ENCODE results near the gene PHGDH. TPM values are rescaled to one million over a fixed set of nuclear protein-coding genes. Genes with fewer than 3 reads are reported as not detected.

PHGDH gene
- total RNA-seq, 1 experiment from 2014 or later, result 499 TPM

- Histone ChIP-seq H3K4me1 (ENCODE audit: insufficient read depth, low read length, poor library complexity, severe bottlenecking) (no peaks in the 10 kb centered on the region), H3K27me3 (replicated peaks; ENCODE audit: insufficient read depth, low read depth, low read length, poor library complexity) (no peaks in the 10 kb centered on the region), H3K4me3 (ENCODE audit: low read depth, low read length, poor library complexity, severe bottlenecking) (no peak overlapping the region), H3K27ac (ENCODE audit: low read depth, low read length, poor library complexity, severe bottlenecking) (no peak overlapping the region), H3K9me3 (ENCODE audit: low read depth, low read length, poor library complexity, severe bottlenecking) (no peaks in the 10 kb centered on the region), H3K36me3 (ENCODE audit: insufficient read depth, low read length, poor library complexity, severe bottlenecking) (peaks cover 21% of the 10 kb centered on the region)
- CTCF ChIA-PET, result no interaction called here
- intact Hi-C loops (cut with micrococcal nuclease; ENCODE audit: unreplicated experiment), result no loop called here
- TF ChIP-seq EZH2 (IDR thresholded peaks at IDR 0.05; ENCODE audit: borderline replicate concordance, low read depth, low read length, poor library complexity, severe bottlenecking), result no peak
- TF ChIP-seq CTCF (conservative IDR thresholded peaks at IDR 0.05; ENCODE audit: low read depth, low read length), result no peak
- DNase-seq (ENCODE audit: low spot score), result no peak
- POLR2A ChIA-PET (ENCODE audit: low non-redundant PET), result no interaction called here
- no TSS peak for BruUV-seq (replicated peaks)
Observed at GRCh38 chr1:119747451-119747850, 35.7 kb downstream of the PHGDH start.

GRCh38 chr1:119748040-119748439, 36.3 kb downstream of the PHGDH start:
- Histone ChIP-seq H3K4me1 (ENCODE audit: insufficient read depth, low read length, poor library complexity, severe bottlenecking) (no peaks in the 10 kb centered on the region), H3K9me3 (ENCODE audit: low read depth, low read length, poor library complexity, severe bottlenecking) (no peaks in the 10 kb centered on the region), H3K4me3 (ENCODE audit: low read depth, low read length, poor library complexity, severe bottlenecking) (no peak overlapping the region), H3K27ac (ENCODE audit: low read depth, low read length, poor library complexity, severe bottlenecking) (no peak overlapping the region), H3K36me3 (ENCODE audit: insufficient read depth, low read length, poor library complexity, severe bottlenecking) (peaks cover 15% of the 10 kb centered on the region), H3K27me3 (replicated peaks; ENCODE audit: insufficient read depth, low read depth, low read length, poor library complexity) (no peaks in the 10 kb centered on the region)
- BruUV-seq (replicated peaks), result no TSS peak
- no peak for DNase-seq (ENCODE audit: low spot score)
- intact Hi-C loops (cut with micrococcal nuclease; ENCODE audit: unreplicated experiment), result no loop called here
- ChIA-PET POLR2A (ENCODE audit: low non-redundant PET) (no interaction called here), CTCF (no interaction called here)
- TF ChIP-seq EZH2 (IDR thresholded peaks at IDR 0.05; ENCODE audit: borderline replicate concordance, low read depth, low read length, poor library complexity, severe bottlenecking), result no peak
- no peak for TF ChIP-seq CTCF (conservative IDR thresholded peaks at IDR 0.05; ENCODE audit: low read depth, low read length)

GRCh38 chr1:119752592-119752991, 40.9 kb downstream of the PHGDH start:
- H3K27me3 ChIP-seq (replicated peaks; ENCODE audit: insufficient read depth, low read depth, low read length, poor library complexity), result no peaks in the 10 kb centered on the region
- ChIA-PET POLR2A (ENCODE audit: low non-redundant PET) (no interaction called here), CTCF (no interaction called here)
- no peak for TF ChIP-seq EZH2 (IDR thresholded peaks at IDR 0.05; ENCODE audit: borderline replicate concordance, low read depth, low read length, poor library complexity, severe bottlenecking)
- TF ChIP-seq CTCF (conservative IDR thresholded peaks at IDR 0.05; ENCODE audit: low read depth, low read length), result no peak
- no peak overlapping the region for H3K4me3 ChIP-seq (ENCODE audit: low read depth, low read length, poor library complexity, severe bottlenecking)
- BruUV-seq (replicated peaks), result no TSS peak
- H3K27ac ChIP-seq (ENCODE audit: low read depth, low read length, poor library complexity, severe bottlenecking), result no peak overlapping the region
- H3K9me3 ChIP-seq (ENCODE audit: low read depth, low read length, poor library complexity, severe bottlenecking), result no peaks in the 10 kb centered on the region
- no peaks in the 10 kb centered on the region for H3K36me3 ChIP-seq (ENCODE audit: insufficient read depth, low read length, poor library complexity, severe bottlenecking)
- intact Hi-C loops (cut with micrococcal nuclease; ENCODE audit: unreplicated experiment), result no loop called here
- no peaks in the 10 kb centered on the region for H3K4me1 ChIP-seq (ENCODE audit: insufficient read depth, low read length, poor library complexity, severe bottlenecking)
- DNase-seq (ENCODE audit: low spot score), result no peak

Measured in A673 (cell line).